Uterus (tissue), 4 donors: ENCODE measurements around the gene RAPGEF2. TPM values are rescaled to one million over a fixed set of nuclear protein-coding genes. Genes with fewer than 3 reads are reported as not detected.
A peak's percentile ranks its signal among the peaks of the same experiment; 100 is the strongest.

Source experiments
- DNase-seq, 2 donors: peaks; one replicate each; pipeline ENCODE4 v3.0.0-alpha.2; 2019 to 2020
- H3K27ac ChIP-seq, 2 donors: fragments of 200-600 bp; sonication (generic); 1 replicate in 1 of 2; 2 replicates in 1 of 2; pipeline ENCODE4 v1.5.1; 2016 to 2018
- H3K27me3 ChIP-seq, 2 donors: fragments of 200-600 bp; sonication (generic); one replicate each; pipeline ENCODE4 v1.5.1; 2018 to 2019; ENCODE audit warnings: control low read depth in 1 of 2
- H3K36me3 ChIP-seq, 2 donors: fragments of 200-600 bp; sonication (generic); one replicate each; pipeline ENCODE4 v1.5.1; 2019; ENCODE audit warnings: control low read depth in 1 of 2
- H3K4me1 ChIP-seq, 2 donors: fragments of 200-600 bp; sonication (generic); one replicate each; pipeline ENCODE4 v1.5.1; 2018 to 2019; ENCODE audit warnings: control low read depth in 1 of 2
- H3K4me3 ChIP-seq, 2 donors: fragments of 200-600 bp; sonication (generic); 1 replicate in 1 of 2; 2 replicates in 1 of 2; pipeline ENCODE4 v1.5.1; 2018 to 2019; ENCODE audit warnings: mild to moderate bottlenecking in 1 of 2
- H3K9me3 ChIP-seq, 2 donors: fragments of 200-600 bp; sonication (generic); one replicate each; pipeline ENCODE4 v1.5.1; 2019; ENCODE audit warnings: control low read depth in 1 of 2
- CTCF ChIP-seq, 4 experiments: fragments of 200-600 bp in 2 of 4; fragments of 450-650 bp in 2 of 4; sonication (generic) in 2 of 4; IDR thresholded peaks; one replicate each; pipeline ENCODE4 v1.5.1; 2016 to 2019; ENCODE audit warnings: antibody characterized with exemption in 4 of 4, mild to moderate bottlenecking in 2 of 4, moderate library complexity in 1 of 4
- POLR2A ChIP-seq, 2 donors: fragments of 450-650 bp; IDR thresholded peaks; one replicate each; pipeline ENCODE4 v1.6.1; 2016; ENCODE audit warnings: antibody characterized with exemption in 2 of 2, mild to moderate bottlenecking in 1 of 2, moderate library complexity in 1 of 2
- intact Hi-C: fragments of 100-400 bp; cut with DNase I; formaldehyde crosslinking; loops from one replicate; pipeline ENCODE4 v1.15.1; 2023; ENCODE audit warnings: low total_unique reads
- total RNA-seq, 4 donors: library from RNA; depleted of rRNA in 3 of 4; stranded (reverse); fragments of >200 nt in 3 of 4; gene quantifications; one replicate each; pipeline versions ENCODE4 v1.1.0 to v1.2.4, GENCODE V29; 2014 to 2023
- donor health status: DM: yes; HTN: yes; CAD: no.

Gene RAPGEF2
- total RNA-seq, 4 donors from 2014 or later: 27.9 to 61.4 (median 40.5) TPM

- no peak for TF ChIP-seq CTCF (IDR thresholded peaks at IDR 0.05)
- TF ChIP-seq POLR2A (IDR thresholded peaks at IDR 0.05): no peak
- no peak for DNase-seq
- no peak overlapping the region for H3K4me3 ChIP-seq
- no peaks in the 10 kb centered on the region for H3K27me3 ChIP-seq
- no peaks in the 10 kb centered on the region for H3K36me3 ChIP-seq
- no peaks in the 10 kb centered on the region for H3K9me3 ChIP-seq
- intact Hi-C loops: no loop called here
- peak overlapping the region; percentile 3 to 60 for H3K27ac ChIP-seq
- no peaks in the 10 kb centered on the region for H3K4me1 ChIP-seq
These were observed 124.5 kb downstream of the RAPGEF2 start for GRCh38 chr4:159227378-159227777.

GRCh38 chr4:159227984-159228383 lies 125.1 kb downstream of the RAPGEF2 start:
- H3K36me3 ChIP-seq: no peaks in the 10 kb centered on the region
- peak overlapping the region; percentile 3 to 60 for H3K27ac ChIP-seq
- H3K9me3 ChIP-seq: no peaks in the 10 kb centered on the region
- intact Hi-C loops: no loop called here
- peak; percentile 44 to 58 for DNase-seq
- no peaks in the 10 kb centered on the region for H3K27me3 ChIP-seq
- no peaks in the 10 kb centered on the region for H3K4me1 ChIP-seq
- no peak for TF ChIP-seq POLR2A (IDR thresholded peaks at IDR 0.05)
- TF ChIP-seq CTCF (IDR thresholded peaks at IDR 0.05): peak in 1 of 4 experiments; percentile 16
- peak overlapping the region in 1 of 2 donors; percentile 16 for H3K4me3 ChIP-seq

- no peaks in the 10 kb centered on the region for H3K4me1 ChIP-seq
- no peak overlapping the region for H3K27ac ChIP-seq
- H3K36me3 ChIP-seq: no peaks in the 10 kb centered on the region
- H3K4me3 ChIP-seq: no peak overlapping the region
- intact Hi-C loops: no loop called here
- H3K9me3 ChIP-seq: no peaks in the 10 kb centered on the region
- TF ChIP-seq CTCF (IDR thresholded peaks at IDR 0.05): no peak
- TF ChIP-seq POLR2A (IDR thresholded peaks at IDR 0.05): no peak
- no peaks in the 10 kb centered on the region for H3K27me3 ChIP-seq
- no peak for DNase-seq
These were observed 126.3 kb downstream of the RAPGEF2 start for GRCh38 chr4:159229164-159229563.

GRCh38 chr4:159232465-159233106 lies 129.7 kb downstream of the RAPGEF2 start:
- TF ChIP-seq CTCF (IDR thresholded peaks at IDR 0.05) (no peak), POLR2A (IDR thresholded peaks at IDR 0.05) (no peak)
- no peak for DNase-seq
- Histone ChIP-seq H3K4me3 (no peak overlapping the region), H3K27me3 (no peaks in the 10 kb centered on the region), H3K9me3 (no peaks in the 10 kb centered on the region), H3K4me1 (no peaks in the 10 kb centered on the region), H3K27ac (no peak overlapping the region), H3K36me3 (no peaks in the 10 kb centered on the region)
- intact Hi-C loops: no loop called here

GRCh38 chr4:159235779-159236368 lies 133.0 kb downstream of the RAPGEF2 start:
- no peaks in the 10 kb centered on the region for H3K27me3 ChIP-seq
- H3K36me3 ChIP-seq: no peaks in the 10 kb centered on the region
- no peaks in the 10 kb centered on the region for H3K9me3 ChIP-seq
- TF ChIP-seq POLR2A (IDR thresholded peaks at IDR 0.05) (no peak), CTCF (IDR thresholded peaks at IDR 0.05) (no peak)
- no peak overlapping the region for H3K27ac ChIP-seq
- H3K4me1 ChIP-seq: no peaks in the 10 kb centered on the region
- H3K4me3 ChIP-seq: no peak overlapping the region
- intact Hi-C loops: no loop called here
- DNase-seq: no peak
